SK-N-SH (cell line): ENCODE data around the gene HS3ST3A1. TPM values are rescaled to one million over a fixed set of nuclear protein-coding genes. Genes with fewer than 3 reads are reported as not detected.

Experiments
- CTCF ChIA-PET: fragments of 300-600, 350-600 bp; formaldehyde crosslinking; extraction: SDS; loops from one replicate; lab custom pipeline; 2021; lab: Yijun Ruan, JAX
- POLR2A ChIA-PET: fragments of 350-600 bp; sonication (Branson Sonifier 250); formaldehyde crosslinking; extraction: SDS; loops from one replicate; lab custom pipeline; 2020; ENCODE audit warnings: antibody characterized with exemption, inconsistent platforms; lab: Yijun Ruan, JAX
- DNase-seq: peaks from one replicate; pipeline ENCODE4 v3.0.0; 2012
- H2AFZ ChIP-seq: fragments of 200-600 bp; sonication (generic); 2 replicates; pipeline ENCODE4 v1.8.1; 2016; ENCODE audit warnings: antibody characterized with exemption, mild to moderate bottlenecking, low read depth
- H3F3A ChIP-seq: fragments of 200-600 bp; sonication (generic); replicated peaks from 2 replicates; pipeline ENCODE3; 2016; ENCODE audit warnings: antibody characterized with exemption, mild to moderate bottlenecking; ENCODE audit not compliant: insufficient read depth
- H3K27ac ChIP-seq, 2 experiments: fragments of 200-500 bp in 1 of 2; fragments of 200-600 bp in 1 of 2; sonication (Bioruptor generic) in 1 of 2; sonication (generic), shearing (Covaris generic) in 1 of 2; 2 replicates each; pipeline versions ENCODE4 v1.5.1 to v1.6.1; 2014 to 2016; ENCODE audit warnings: low read depth in 2 of 2, inconsistent platforms in 1 of 2, low read length in 1 of 2, mild to moderate bottlenecking in 1 of 2, mixed read lengths in 1 of 2
- H3K27me3 ChIP-seq: fragments of 200-600 bp; sonication (generic), shearing (Covaris generic); 2 replicates; pipeline ENCODE4 v1.6.1; 2016; ENCODE audit warnings: mixed run types; ENCODE audit not compliant: insufficient read depth
- H3K36me3 ChIP-seq, 2 experiments: fragments of 200-500 bp in 1 of 2; fragments of 200-600 bp in 1 of 2; sonication (Bioruptor generic) in 1 of 2; sonication (generic) in 1 of 2; replicated peaks in 1 of 2; 2 replicates each; pipeline versions ENCODE3 to v1.5.1; 2014 to 2016; ENCODE audit warnings: low read length in 1 of 2, mild to moderate bottlenecking in 1 of 2; ENCODE audit not compliant: insufficient read depth in 2 of 2, control insufficient read depth in 1 of 2
- H3K4me1 ChIP-seq, 2 experiments: fragments of 200-500 bp in 1 of 2; fragments of 200-600 bp in 1 of 2; sonication (Bioruptor generic) in 1 of 2; sonication (generic), shearing (Covaris generic) in 1 of 2; 2 replicates each; pipeline versions ENCODE4 v1.5.1 to v1.6.1; 2014 to 2016; ENCODE audit warnings: low read depth in 1 of 2, low read length in 1 of 2, mixed run types in 1 of 2; ENCODE audit not compliant: insufficient read depth in 2 of 2, control insufficient read depth in 1 of 2
- H3K4me2 ChIP-seq: fragments of 200-600 bp; sonication (generic), shearing (Covaris generic); 2 replicates; pipeline ENCODE4 v1.6.1; 2017; ENCODE audit warnings: mixed run types
- H3K4me3 ChIP-seq, 2 experiments: fragments of 200-500 bp in 1 of 2; fragments of 200-600 bp in 1 of 2; sonication (Bioruptor generic) in 1 of 2; sonication (generic), shearing (Covaris generic) in 1 of 2; 2 replicates each; pipeline versions ENCODE4 v1.5.1 to v1.8.1; 2014 to 2016; ENCODE audit warnings: low read depth in 2 of 2, inconsistent platforms in 1 of 2, low read length in 1 of 2, mild to moderate bottlenecking in 1 of 2, mixed read lengths in 1 of 2, moderate library complexity in 1 of 2
- H3K79me2 ChIP-seq: fragments of 200-600 bp; sonication (generic); 2 replicates; pipeline ENCODE4 v1.8.1; 2017; ENCODE audit warnings: mild to moderate bottlenecking; ENCODE audit not compliant: insufficient read depth
- H3K9ac ChIP-seq: fragments of 200-600 bp; sonication (generic); 2 replicates; pipeline ENCODE4 v1.6.1; 2017; ENCODE audit warnings: mixed run types
- H3K9me2 ChIP-seq: fragments of 200-600 bp; sonication (generic); 2 replicates; pipeline ENCODE4 v1.6.1; 2017; ENCODE audit warnings: mixed run types
- H3K9me3 ChIP-seq: fragments of 200-600 bp; sonication (generic); 2 replicates; pipeline ENCODE4 v1.6.1; 2017; ENCODE audit warnings: mixed run types, mild to moderate bottlenecking, moderate library complexity
- H4K20me1 ChIP-seq: fragments of 200-600 bp; sonication (generic); 2 replicates; pipeline ENCODE4 v1.6.1; 2017; ENCODE audit warnings: mild to moderate bottlenecking, mixed run types; ENCODE audit not compliant: insufficient read depth
- ELF1 ChIP-seq: IDR thresholded peaks from 2 replicates; pipeline ENCODE4 v1.4.0; 2012
- EZH2phosphoT487 ChIP-seq: fragments of 200-600 bp; sonication (generic); IDR thresholded peaks from 2 replicates; pipeline ENCODE4 v1.6.1; 2017; ENCODE audit warnings: low read depth, mixed run types, mild to moderate bottlenecking, antibody characterized with exemption, moderate library complexity, borderline replicate concordance
- FOSL2 ChIP-seq: IDR thresholded peaks from 2 replicates; pipeline ENCODE4 v1.4.0; 2012; ENCODE audit warnings: low read depth, mild to moderate bottlenecking, moderate library complexity, borderline replicate concordance
- FOXJ3 ChIP-seq: sonication (generic); formaldehyde crosslinking; IDR thresholded peaks from 2 replicates; pipeline ENCODE4 v1.5.1; 2020; ENCODE audit warnings: mild to moderate bottlenecking, missing genetic modification reagents
- JUND ChIP-seq: IDR thresholded peaks from 2 replicates; pipeline ENCODE4 v1.4.0; 2012
- MEF2A ChIP-seq: IDR thresholded peaks from 2 replicates; pipeline ENCODE4 v1.4.0; 2012; ENCODE audit warnings: low read depth, borderline replicate concordance
- MXI1 ChIP-seq: IDR thresholded peaks from 2 replicates; pipeline ENCODE4 v1.6.1; 2012; ENCODE audit warnings: mild to moderate bottlenecking, low read depth, low read length, improper control_type of control experiment
- NFIC ChIP-seq: IDR thresholded peaks from 2 replicates; pipeline ENCODE4 v1.4.0; 2012; ENCODE audit warnings: borderline replicate concordance
- PBX3 ChIP-seq: IDR thresholded peaks from 2 replicates; pipeline ENCODE4; 2012
- POLR2AphosphoS5 ChIP-seq: IDR thresholded peaks from 2 replicates; pipeline ENCODE4 v1.6.1; 2012; ENCODE audit warnings: low read depth, low read length
- RAD21 ChIP-seq: IDR thresholded peaks from 2 replicates; pipeline ENCODE4 v1.6.1; 2012; ENCODE audit warnings: mild to moderate bottlenecking, low read length
- RCOR1 ChIP-seq: fragments of 150-350 bp; IDR thresholded peaks from 2 replicates; pipeline ENCODE4 v1.6.1; 2017; ENCODE audit warnings: antibody characterized with exemption, low read length
- RFX5 ChIP-seq: IDR thresholded peaks from 2 replicates; pipeline ENCODE4 v1.6.1; 2012; ENCODE audit warnings: mild to moderate bottlenecking, improper control_type of control experiment, low read length
- SIN3A ChIP-seq: IDR thresholded peaks from 2 replicates; pipeline ENCODE4 v1.6.1; 2012; ENCODE audit warnings: low read depth, mild to moderate bottlenecking, low read length, moderate library complexity, borderline replicate concordance
- TEAD4 ChIP-seq: IDR thresholded peaks from 2 replicates; pipeline ENCODE4 v1.4.0; 2012; ENCODE audit warnings: mild to moderate bottlenecking, borderline replicate concordance; ENCODE audit not compliant: insufficient read depth
- USF2 ChIP-seq: fragments of 150-350 bp; IDR thresholded peaks from 2 replicates; pipeline ENCODE4 v1.6.1; 2017; ENCODE audit warnings: antibody characterized with exemption, low read length, low read depth, borderline replicate concordance
- WGBS: methylation state at CpG from one replicate; pipeline ENCODE4 v1.1.6; 2017; ENCODE audit warnings: low lambda C conversion rate; 5-methylcytosine and 5-hydroxymethylcytosine counted together
- polyA plus RNA-seq, 3 experiments: library from polyadenylated mRNA; depleted of rRNA; stranded (reverse); fragments of >200 nt; gene quantifications; 2 replicates each; pipeline ENCODE4 v1.2.3, GENCODE V29; 2012
- TF ChIP-seq, protein P1 (sequence below): fragments of 200-600 bp; sonication (generic); IDR thresholded peaks from 2 replicates; pipeline ENCODE4 v1.6.1; 2017; ENCODE audit warnings: antibody characterized with exemption, mild to moderate bottlenecking, moderate library complexity

HS3ST3A1 gene
- polyA plus RNA-seq, 1 of the 3 experiments (the other 2 are of a cell fraction): 22.6 TPM

- 87% methylated on average over 8 of the region's 8 CpGs for WGBS
Measured at GRCh38 chr17:13580790-13581189, 20.9 kb downstream of the HS3ST3A1 start.

More at GRCh38 chr17:13580790-13581189, 20.9 kb downstream of the HS3ST3A1 start:
- peaks cover 0 to 4% of the 10 kb centered on the region in 2 experiments for H3K36me3 ChIP-seq
- no peaks in the 10 kb centered on the region for H3K9me3 ChIP-seq
- peaks cover 24% of the 10 kb centered on the region for H3F3A ChIP-seq
- peaks cover 0 to 15% of the 10 kb centered on the region in 2 experiments; a peak in 1 of 4 replicates for H3K4me1 ChIP-seq
- H4K20me1 ChIP-seq: no peaks in the 10 kb centered on the region
- no peak overlapping the region for H3K9ac ChIP-seq
- H3K9me2 ChIP-seq: no peaks in the 10 kb centered on the region
- DNase-seq: no peak
- CTCF ChIA-PET: interaction anchor here (0.7 to 2.3 kb wide), 2 partner anchors 14 to 156 kb away, joined by 4 to 11 read pairs; no protein-coding TSS in a partner anchor
- no peaks in the 10 kb centered on the region for H3K27me3 ChIP-seq
- H3K4me3 ChIP-seq: no peak overlapping the region
- no peak overlapping the region for H2AFZ ChIP-seq
- no peak overlapping the region for H3K27ac ChIP-seq
- H3K79me2 ChIP-seq: peaks cover 99% of the 10 kb centered on the region
- POLR2A ChIA-PET: no interaction called here
- no peak overlapping the region for H3K4me2 ChIP-seq
- TF ChIP-seq SIN3A (no peak), RCOR1 (no peak), POLR2AphosphoS5 (no peak), PBX3 (no peak), MEF2A (no peak), ELF1 (no peak), FOXJ3 (CRISPR knock-in tag) (no peak), TEAD4 (no peak), RAD21 (no peak), MXI1 (no peak), EZH2phosphoT487 (no peak), JUND (no peak), NFIC (no peak), RFX5 (no peak), USF2 (no peak), FOSL2 (no peak)
- TF ChIP-seq, protein P1, sequence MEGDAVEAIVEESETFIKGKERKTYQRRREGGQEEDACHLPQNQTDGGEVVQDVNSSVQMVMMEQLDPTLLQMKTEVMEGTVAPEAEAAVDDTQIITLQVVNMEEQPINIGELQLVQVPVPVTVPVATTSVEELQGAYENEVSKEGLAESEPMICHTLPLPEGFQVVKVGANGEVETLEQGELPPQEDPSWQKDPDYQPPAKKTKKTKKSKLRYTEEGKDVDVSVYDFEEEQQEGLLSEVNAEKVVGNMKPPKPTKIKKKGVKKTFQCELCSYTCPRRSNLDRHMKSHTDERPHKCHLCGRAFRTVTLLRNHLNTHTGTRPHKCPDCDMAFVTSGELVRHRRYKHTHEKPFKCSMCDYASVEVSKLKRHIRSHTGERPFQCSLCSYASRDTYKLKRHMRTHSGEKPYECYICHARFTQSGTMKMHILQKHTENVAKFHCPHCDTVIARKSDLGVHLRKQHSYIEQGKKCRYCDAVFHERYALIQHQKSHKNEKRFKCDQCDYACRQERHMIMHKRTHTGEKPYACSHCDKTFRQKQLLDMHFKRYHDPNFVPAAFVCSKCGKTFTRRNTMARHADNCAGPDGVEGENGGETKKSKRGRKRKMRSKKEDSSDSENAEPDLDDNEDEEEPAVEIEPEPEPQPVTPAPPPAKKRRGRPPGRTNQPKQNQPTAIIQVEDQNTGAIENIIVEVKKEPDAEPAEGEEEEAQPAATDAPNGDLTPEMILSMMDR: no peak
